Activated T-helper 1 cell treated with anti-CD3 and anti-CD28 coated beads, Interleukin-12 subunit alpha, Interleukin-12 subunit beta, Interleukin-2, Interleukin-4 antibody, amounts not matched to agents 30 ng/mL and 10 ng/mL and 1 ng/mL, durations not matched to agents 14 hours and 24 hours and 36 hours (primary cell): ENCODE data around the gene ZNF609. TPM values are rescaled to one million over a fixed set of nuclear protein-coding genes. Genes with fewer than 3 reads are reported as not detected.

ENCODE experiments used
- DNase-seq: peaks from one replicate; pipeline ENCODE4 v3.0.0; 2021; ENCODE audit warnings: low spot score
- H3K27ac Mint-ChIP-seq: one replicate; pipeline ENCODE4 v1.8.0; 2021; ENCODE audit warnings: mild to moderate bottlenecking, mixed read lengths
- H3K27me3 Mint-ChIP-seq: one replicate; pipeline ENCODE4 v1.8.0; 2022; ENCODE audit warnings: mild to moderate bottlenecking, moderate library complexity, mixed read lengths; ENCODE audit not compliant: insufficient read depth
- H3K36me3 Mint-ChIP-seq: one replicate; pipeline ENCODE4 v1.8.0; 2021; ENCODE audit warnings: low read depth, mixed read lengths
- H3K4me1 Mint-ChIP-seq: one replicate; pipeline ENCODE4 v1.8.0; 2021; ENCODE audit warnings: low read depth, mixed read lengths
- H3K4me3 Mint-ChIP-seq: one replicate; pipeline ENCODE4 v1.8.0; 2021; ENCODE audit warnings: mild to moderate bottlenecking, moderate library complexity, mixed read lengths
- H3K9me3 Mint-ChIP-seq: one replicate; pipeline ENCODE4 v1.8.0; 2021; ENCODE audit warnings: mixed read lengths
- intact Hi-C: fragments of 100-400 bp; cut with micrococcal nuclease; formaldehyde crosslinking; loops from one replicate; pipeline ENCODE4 v1.15.1; 2024
- total RNA-seq: library from RNA; stranded (reverse); gene quantifications from 2 replicates; pipeline ENCODE4 v1.2.3, GENCODE V29; 2022

Gene ZNF609
- total RNA-seq, 1 donor from 2014 or later, result 65.4 TPM

GRCh38 chr15:64699751-64700388, 239.5 kb downstream of the ZNF609 start:
- Mint-ChIP-seq H3K27ac (no peak overlapping the region), H3K4me3 (peak overlapping the region; percentile 23), H3K4me1 (peaks cover 69% of the 10 kb centered on the region), H3K9me3 (no peaks in the 10 kb centered on the region), H3K36me3 (peaks cover 20% of the 10 kb centered on the region), H3K27me3 (no peaks in the 10 kb centered on the region)
- no peak for DNase-seq
- intact Hi-C loops, result loop anchor here (5.0 kb wide), 1 partner anchor 258 kb away; no protein-coding TSS in a partner anchor

- H3K27me3 Mint-ChIP-seq, result no peaks in the 10 kb centered on the region
- H3K4me3 Mint-ChIP-seq, result peak overlapping the region; percentile 82
- no peaks in the 10 kb centered on the region for H3K9me3 Mint-ChIP-seq
- intact Hi-C loops, result loop anchor here (5.0 kb wide), 1 partner anchor 259 kb away; no protein-coding TSS in a partner anchor
- no peak overlapping the region for H3K27ac Mint-ChIP-seq
- DNase-seq, result no peak
- H3K36me3 Mint-ChIP-seq, result peaks cover 13% of the 10 kb centered on the region
- H3K4me1 Mint-ChIP-seq, result peaks cover 62% of the 10 kb centered on the region
Measured at GRCh38 chr15:64701051-64701450, 240.7 kb downstream of the ZNF609 start.

GRCh38 chr15:64701482-64702184, 241.3 kb downstream of the ZNF609 start:
- Mint-ChIP-seq H3K9me3 (no peaks in the 10 kb centered on the region), H3K4me1 (peaks cover 57% of the 10 kb centered on the region), H3K27ac (peak overlapping the region; percentile 78), H3K27me3 (no peaks in the 10 kb centered on the region), H3K36me3 (peaks cover 13% of the 10 kb centered on the region), H3K4me3 (peak overlapping the region; percentile 82)
- intact Hi-C loops, result loop anchor here (2.0 to 5.0 kb wide), 2 partner anchors 259 to 539 kb away; partner anchors contain the start of gene PPIB
- no peak for DNase-seq

- DNase-seq, result peak; percentile 93
- Mint-ChIP-seq H3K4me1 (peaks cover 51% of the 10 kb centered on the region), H3K36me3 (peaks cover 13% of the 10 kb centered on the region), H3K27ac (peak overlapping the region; percentile 78), H3K27me3 (peaks cover under 1% of the 10 kb centered on the region), H3K9me3 (no peaks in the 10 kb centered on the region), H3K4me3 (peak overlapping the region; percentile 82)
- intact Hi-C loops, result loop anchor here (1.0 to 5.0 kb wide), 7 partner anchors 28 to 540 kb away; partner anchors contain the start of genes PIF1, PPIB and TRIP4
Measured at GRCh38 chr15:64702816-64703631, 242.6 kb downstream of the ZNF609 start.

GRCh38 chr15:64703632-64703959, 243.2 kb downstream of the ZNF609 start:
- Mint-ChIP-seq H3K4me3 (peak overlapping the region; percentile 82), H3K27me3 (peaks cover 4% of the 10 kb centered on the region), H3K4me1 (peaks cover 45% of the 10 kb centered on the region), H3K27ac (peak overlapping the region; percentile 74), H3K36me3 (peaks cover 13% of the 10 kb centered on the region), H3K9me3 (no peaks in the 10 kb centered on the region)
- intact Hi-C loops, result loop anchor here (1.0 to 5.0 kb wide), 7 partner anchors 28 to 541 kb away; partner anchors contain the start of genes PIF1, PPIB and TRIP4
- DNase-seq, result no peak

GRCh38 chr15:64705006-64705405, 244.6 kb downstream of the ZNF609 start:
- Mint-ChIP-seq H3K36me3 (peaks cover 10% of the 10 kb centered on the region), H3K9me3 (no peaks in the 10 kb centered on the region), H3K27ac (no peak overlapping the region), H3K4me3 (no peak overlapping the region), H3K4me1 (peaks cover 31% of the 10 kb centered on the region), H3K27me3 (peaks cover 4% of the 10 kb centered on the region)
- intact Hi-C loops, result no loop called here
- no peak for DNase-seq

- Mint-ChIP-seq H3K4me1 (peaks cover 26% of the 10 kb centered on the region), H3K36me3 (peaks cover 5% of the 10 kb centered on the region), H3K27ac (no peak overlapping the region), H3K9me3 (no peaks in the 10 kb centered on the region), H3K27me3 (peaks cover 4% of the 10 kb centered on the region), H3K4me3 (no peak overlapping the region)
- DNase-seq, result no peak
- intact Hi-C loops, result no loop called here
Measured at GRCh38 chr15:64706011-64706911, 245.9 kb downstream of the ZNF609 start.

- intact Hi-C loops, result no loop called here
- Mint-ChIP-seq H3K4me3 (no peak overlapping the region), H3K9me3 (no peaks in the 10 kb centered on the region), H3K4me1 (peaks cover 7% of the 10 kb centered on the region), H3K27ac (no peak overlapping the region), H3K27me3 (peaks cover 4% of the 10 kb centered on the region), H3K36me3 (no peaks in the 10 kb centered on the region)
- no peak for DNase-seq
Measured at GRCh38 chr15:64710676-64711428, 250.5 kb downstream of the ZNF609 start.

- intact Hi-C loops, result no loop called here
- no peak overlapping the region for H3K27ac Mint-ChIP-seq
- H3K9me3 Mint-ChIP-seq, result no peaks in the 10 kb centered on the region
- H3K27me3 Mint-ChIP-seq, result peaks cover 4% of the 10 kb centered on the region
- peaks cover 7% of the 10 kb centered on the region for H3K4me1 Mint-ChIP-seq
- no peaks in the 10 kb centered on the region for H3K36me3 Mint-ChIP-seq
- DNase-seq, result no peak
- no peak overlapping the region for H3K4me3 Mint-ChIP-seq
Measured at GRCh38 chr15:64712353-64712752, 252.0 kb downstream of the ZNF609 start.

- Mint-ChIP-seq H3K27me3 (no peaks in the 10 kb centered on the region), H3K36me3 (no peaks in the 10 kb centered on the region), H3K4me1 (peaks cover 13% of the 10 kb centered on the region), H3K4me3 (no peak overlapping the region), H3K9me3 (no peaks in the 10 kb centered on the region), H3K27ac (no peak overlapping the region)
- intact Hi-C loops, result no loop called here
- DNase-seq, result no peak
Measured at GRCh38 chr15:64713592-64713991, 253.2 kb downstream of the ZNF609 start.

GRCh38 chr15:64716452-64716851, 256.1 kb downstream of the ZNF609 start:
- DNase-seq, result no peak
- intact Hi-C loops, result no loop called here
- Mint-ChIP-seq H3K9me3 (no peaks in the 10 kb centered on the region), H3K4me1 (peaks cover 6% of the 10 kb centered on the region), H3K36me3 (no peaks in the 10 kb centered on the region), H3K4me3 (no peak overlapping the region), H3K27me3 (no peaks in the 10 kb centered on the region), H3K27ac (no peak overlapping the region)
